GM23248 (cell line): ENCODE results near the gene SRSF11. TPM values are rescaled to one million over a fixed set of nuclear protein-coding genes. Genes with fewer than 3 reads are reported as not detected.

ENCODE experiments used
- DNase-seq: peaks from one replicate; pipeline ENCODE4 v3.0.0-alpha.2; 2015
- H2AFZ ChIP-seq: fragments of 200-600 bp; sonication (generic); 2 replicates; pipeline ENCODE4 v1.6.1; 2016; ENCODE audit warnings: antibody characterized with exemption
- H3F3A ChIP-seq: fragments of 200-600 bp; sonication (generic); 2 replicates; pipeline ENCODE4 v1.6.1; 2016; ENCODE audit warnings: mild to moderate bottlenecking, antibody characterized with exemption, mixed run types; ENCODE audit not compliant: insufficient read depth
- H3K27ac ChIP-seq: fragments of 200-600 bp; sonication (generic); 2 replicates; pipeline ENCODE4 v1.5.1; 2016; ENCODE audit warnings: mild to moderate bottlenecking
- H3K27me3 ChIP-seq: fragments of 200-600 bp; sonication (generic); replicated peaks from 2 replicates; pipeline ENCODE4 v1.6.1; 2016; ENCODE audit warnings: mild to moderate bottlenecking; ENCODE audit not compliant: insufficient read depth
- H3K36me3 ChIP-seq: fragments of 200-600 bp; sonication (generic); 2 replicates; pipeline ENCODE4 v1.6.1; 2016; ENCODE audit warnings: low read depth, mild to moderate bottlenecking
- H3K4me1 ChIP-seq: fragments of 200-600 bp; sonication (generic); 2 replicates; pipeline ENCODE4 v1.6.1; 2016; ENCODE audit warnings: mild to moderate bottlenecking; ENCODE audit not compliant: insufficient read depth
- H3K4me2 ChIP-seq: fragments of 200-600 bp; sonication (generic); one replicate; pipeline ENCODE4 v1.6.1; 2016; ENCODE audit warnings: mild to moderate bottlenecking; ENCODE audit not compliant: unreplicated experiment
- H3K4me3 ChIP-seq: fragments of 200-600 bp; sonication (generic); 2 replicates; pipeline ENCODE4 v1.5.1; 2016; ENCODE audit warnings: mild to moderate bottlenecking
- H3K79me2 ChIP-seq: fragments of 200-600 bp; sonication (generic); 2 replicates; pipeline ENCODE4 v1.6.1; 2016; ENCODE audit warnings: mild to moderate bottlenecking; ENCODE audit not compliant: insufficient read depth
- H3K9ac ChIP-seq: fragments of 200-600 bp; sonication (generic); 2 replicates; pipeline ENCODE4 v1.6.1; 2016; ENCODE audit warnings: mild to moderate bottlenecking
- H3K9me2 ChIP-seq: fragments of 200-600 bp; sonication (generic); 2 replicates; pipeline ENCODE4 v1.6.1; 2016; ENCODE audit warnings: mixed run types, mild to moderate bottlenecking, moderate library complexity; ENCODE audit not compliant: insufficient read depth
- H3K9me3 ChIP-seq: fragments of 200-600 bp; sonication (generic); one replicate; pipeline ENCODE4 v1.6.1; 2017; ENCODE audit warnings: low read depth
- H4K20me1 ChIP-seq: fragments of 200-600 bp; sonication (generic); 2 replicates; pipeline ENCODE4 v1.6.0; 2016; ENCODE audit not compliant: insufficient read depth
- EZH2 ChIP-seq: fragments of 200-600 bp; sonication (generic); IDR thresholded peaks from 2 replicates; pipeline ENCODE4 v1.6.1; 2018; ENCODE audit warnings: antibody characterized with exemption, mild to moderate bottlenecking; ENCODE audit not compliant: insufficient read depth, poor library complexity, severe bottlenecking
- EZH2phosphoT487 ChIP-seq: fragments of 200-600 bp; sonication (generic); IDR thresholded peaks from 2 replicates; pipeline ENCODE4 v1.6.1; 2018; ENCODE audit warnings: antibody characterized with exemption, moderate library complexity, mild to moderate bottlenecking, low read depth; ENCODE audit not compliant: insufficient read depth
- WGBS, 2 experiments: methylation state at CpG; one replicate each; pipeline ENCODE4 v1.1.6; 2015 to 2017; ENCODE audit warnings: low lambda C conversion rate in 2 of 2, low coverage in 1 of 2; ENCODE audit errors: missing lambda C conversion rate in 2 of 2; 5-methylcytosine and 5-hydroxymethylcytosine counted together
- in situ Hi-C: fragments of 300-500 bp; cut with MboI; formaldehyde crosslinking; loops from 2 replicates; pipeline ENCODE4 v1.15.0; 2020
- polyA plus RNA-seq: library from polyadenylated mRNA; unstranded; fragments of >200 nt; fragmentation: Nextera tagmentation; extraction: Ambion mirVana; gene quantifications from 2 replicates; pipeline ENCODE4 v1.2.1, GENCODE V29; 2016
- total RNA-seq: library from RNA; depleted of rRNA; stranded (reverse); fragments of >200 nt; shearing (Covaris generic); gene quantifications from 2 replicates; pipeline ENCODE4 v1.2.3, GENCODE V29; 2014

The SRSF11 gene
- total and polyA plus RNA-seq, 2 experiments from 2014 or later: 110 to 157 TPM

DNA sequence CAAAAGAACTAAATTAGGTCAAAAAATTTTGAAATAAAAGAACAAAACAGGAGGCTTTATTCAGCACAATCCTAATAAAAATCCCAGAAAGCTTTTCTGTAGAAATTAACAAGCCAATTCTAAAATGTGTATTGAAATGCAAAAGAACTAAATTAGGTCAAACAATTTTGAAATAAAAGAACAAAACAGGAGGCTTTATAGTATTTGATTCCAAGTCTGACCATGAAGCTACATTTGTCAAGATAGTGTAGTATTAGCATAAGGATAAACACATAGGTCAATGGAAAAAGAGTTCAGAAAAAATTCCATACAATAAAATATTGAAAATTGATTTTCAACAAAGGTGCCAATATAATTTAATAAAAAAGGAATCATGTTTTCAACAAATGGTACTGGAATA lies 26.6 kb upstream of the SRSF11 start:
- no peak for DNase-seq
- Histone ChIP-seq H3K4me1 (no peaks in the 10 kb centered on the region), H3F3A (no peaks in the 10 kb centered on the region), H3K4me2 (no peak overlapping the region), H3K27me3 (no peaks in the 10 kb centered on the region), H3K79me2 (peaks cover 98% of the 10 kb centered on the region), H3K9me2 (no peaks in the 10 kb centered on the region), H3K27ac (no peak overlapping the region), H2AFZ (no peak overlapping the region), H3K9me3 (no peaks in the 10 kb centered on the region), H4K20me1 (no peaks in the 10 kb centered on the region), H3K36me3 (no peaks in the 10 kb centered on the region), H3K9ac (no peak overlapping the region), H3K4me3 (no peak overlapping the region)
- in situ Hi-C loops: no loop called here
- TF ChIP-seq EZH2phosphoT487 (no peak), EZH2 (no peak)

- no peak overlapping the region for H2AFZ ChIP-seq
- no peak for DNase-seq
- no peak overlapping the region for H3K4me3 ChIP-seq
- 96 to 100% methylated on average over 4 of the region's 4 CpGs for WGBS, 2 experiments
- no peak overlapping the region for H3K9ac ChIP-seq
- H3K9me2 ChIP-seq: no peaks in the 10 kb centered on the region
- no peaks in the 10 kb centered on the region for H3K36me3 ChIP-seq
- no peaks in the 10 kb centered on the region for H4K20me1 ChIP-seq
- no peak for TF ChIP-seq EZH2phosphoT487
- no peak for TF ChIP-seq EZH2
- no peaks in the 10 kb centered on the region for H3K27me3 ChIP-seq
- no peak overlapping the region for H3K4me2 ChIP-seq
- no peaks in the 10 kb centered on the region for H3K4me1 ChIP-seq
- peaks cover 98% of the 10 kb centered on the region for H3K79me2 ChIP-seq
- in situ Hi-C loops: no loop called here
- no peaks in the 10 kb centered on the region for H3F3A ChIP-seq
- H3K9me3 ChIP-seq: no peaks in the 10 kb centered on the region
- no peak overlapping the region for H3K27ac ChIP-seq
Observed at GRCh38 chr1:70195342-70195741, 25.8 kb upstream of the SRSF11 start.

DNA sequence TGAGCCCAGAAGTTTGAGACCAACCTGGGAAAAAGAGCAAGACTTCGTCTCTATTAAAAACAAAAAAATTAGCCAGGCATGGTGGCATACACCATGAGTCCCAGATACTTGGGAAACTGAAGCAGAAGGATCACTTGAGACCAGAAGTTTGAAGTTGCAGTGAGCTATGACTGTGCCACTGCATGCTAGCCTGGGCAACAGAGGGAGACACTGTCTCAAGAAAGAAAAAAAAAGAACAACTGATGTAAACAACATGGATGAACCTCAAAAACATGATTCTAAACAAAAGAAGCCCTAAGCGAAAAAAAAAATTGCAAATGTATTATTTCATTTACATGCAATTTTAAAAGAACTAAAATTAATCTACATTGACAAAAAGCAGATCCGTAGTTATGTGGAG lies 24.8 kb upstream of the SRSF11 start:
- WGBS, 2 experiments: 95 to 96% methylated on average over 3 of the region's 3 CpGs
- no peak overlapping the region for H3K9ac ChIP-seq
- H3K9me3 ChIP-seq: no peaks in the 10 kb centered on the region
- in situ Hi-C loops: no loop called here
- peaks cover 100% of the 10 kb centered on the region for H3K79me2 ChIP-seq
- H3K27ac ChIP-seq: no peak overlapping the region
- H3K36me3 ChIP-seq: no peaks in the 10 kb centered on the region
- H3K9me2 ChIP-seq: no peaks in the 10 kb centered on the region
- no peaks in the 10 kb centered on the region for H3F3A ChIP-seq
- DNase-seq: no peak
- H3K4me3 ChIP-seq: no peak overlapping the region
- H3K27me3 ChIP-seq: no peaks in the 10 kb centered on the region
- no peaks in the 10 kb centered on the region for H3K4me1 ChIP-seq
- H2AFZ ChIP-seq: no peak overlapping the region
- TF ChIP-seq EZH2: no peak
- no peaks in the 10 kb centered on the region for H4K20me1 ChIP-seq
- no peak overlapping the region for H3K4me2 ChIP-seq

- Histone ChIP-seq H3K79me2 (peaks cover 100% of the 10 kb centered on the region), H3K4me1 (peaks cover 14% of the 10 kb centered on the region), H3K4me2 (no peak overlapping the region), H2AFZ (no peak overlapping the region), H3K9me3 (no peaks in the 10 kb centered on the region), H3K9ac (no peak overlapping the region), H3K9me2 (no peaks in the 10 kb centered on the region), H3K27ac (no peak overlapping the region), H3K4me3 (no peak overlapping the region), H4K20me1 (no peaks in the 10 kb centered on the region), H3F3A (no peaks in the 10 kb centered on the region), H3K36me3 (no peaks in the 10 kb centered on the region), H3K27me3 (no peaks in the 10 kb centered on the region)
- in situ Hi-C loops: no loop called here
- TF ChIP-seq EZH2phosphoT487 (no peak), EZH2 (no peak)
- DNase-seq: no peak
- 98 to 100% methylated on average over 4 of the region's 4 CpGs for WGBS, 2 experiments
Observed at GRCh38 chr1:70200065-70200464, 21.1 kb upstream of the SRSF11 start.

GRCh38 chr1:70202173-70202758 lies 18.9 kb upstream of the SRSF11 start:
- Histone ChIP-seq H3K9me2 (no peaks in the 10 kb centered on the region), H3F3A (peaks cover 10% of the 10 kb centered on the region), H3K4me1 (peaks cover 19% of the 10 kb centered on the region), H3K4me3 (no peak overlapping the region), H3K27me3 (no peaks in the 10 kb centered on the region), H3K79me2 (peaks cover 97% of the 10 kb centered on the region), H3K36me3 (no peaks in the 10 kb centered on the region), H3K9ac (no peak overlapping the region), H2AFZ (no peak overlapping the region), H4K20me1 (no peaks in the 10 kb centered on the region), H3K27ac (no peak overlapping the region), H3K9me3 (no peaks in the 10 kb centered on the region), H3K4me2 (no peak overlapping the region)
- no peak for DNase-seq
- WGBS, 2 experiments: 54 to 55% methylated on average over 2 of the region's 2 CpGs
- TF ChIP-seq EZH2phosphoT487 (no peak), EZH2 (no peak)
- in situ Hi-C loops: no loop called here
